HG03095 (cell line): ENCODE data around the gene TPSB2.

Source experiments
- ATAC-seq: cut with Tn5 transposase; IDR thresholded peaks from one replicate; pipeline ENCODE4 v1.9.1; 2021; ENCODE audit warnings: moderate library complexity; ENCODE audit not compliant: unreplicated experiment

Gene TPSB2

DNA sequence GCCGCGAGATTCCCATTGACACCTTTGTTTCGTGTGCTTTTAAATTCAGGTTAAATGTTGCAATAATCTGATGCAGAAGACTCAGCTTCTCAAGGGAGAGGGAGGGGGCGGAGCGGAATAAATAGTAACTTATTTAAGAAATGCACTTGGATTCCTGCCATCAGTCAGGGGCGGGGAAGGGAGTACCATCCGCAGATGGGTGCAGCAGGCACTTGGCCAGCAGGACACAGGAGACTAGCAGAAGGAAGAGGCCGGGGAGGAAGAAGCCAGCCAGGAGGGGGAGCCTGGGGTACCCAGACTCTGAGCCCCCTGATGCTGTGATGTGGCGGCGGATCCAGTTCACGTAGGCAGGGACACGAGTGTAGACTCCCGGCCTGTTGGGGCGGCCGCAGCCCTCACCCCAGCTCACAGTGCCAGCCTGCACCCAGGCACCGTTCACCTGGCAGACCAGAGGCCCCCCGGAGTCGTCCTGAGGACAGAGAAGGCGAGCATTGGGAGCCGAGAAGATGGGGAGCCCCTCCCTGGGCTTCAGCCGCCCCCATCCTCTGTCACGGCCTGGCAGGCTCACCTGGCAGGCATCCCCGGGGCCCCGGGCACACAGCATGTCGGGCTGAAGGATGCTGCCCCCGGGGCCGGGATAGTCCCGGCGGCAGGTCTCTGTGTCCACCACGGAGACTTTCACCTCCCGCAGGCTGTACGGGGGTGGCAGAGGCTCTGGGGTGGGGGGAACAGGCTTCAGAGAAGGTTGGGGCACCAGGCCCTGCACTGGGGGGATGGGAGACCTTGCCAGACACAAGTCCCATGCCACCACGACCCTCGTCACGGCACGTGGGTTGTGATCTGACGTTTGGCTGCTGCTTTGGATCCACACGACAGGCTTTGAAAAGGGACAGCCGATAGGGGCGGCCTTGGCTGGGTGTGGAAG, 8.1 kb downstream of the TPSB2 start:
- no peak for ATAC-seq

- no peak for ATAC-seq
These were observed 8.9 kb downstream of the TPSB2 start for GRCh38 chr16:1220841-1221627.

DNA sequence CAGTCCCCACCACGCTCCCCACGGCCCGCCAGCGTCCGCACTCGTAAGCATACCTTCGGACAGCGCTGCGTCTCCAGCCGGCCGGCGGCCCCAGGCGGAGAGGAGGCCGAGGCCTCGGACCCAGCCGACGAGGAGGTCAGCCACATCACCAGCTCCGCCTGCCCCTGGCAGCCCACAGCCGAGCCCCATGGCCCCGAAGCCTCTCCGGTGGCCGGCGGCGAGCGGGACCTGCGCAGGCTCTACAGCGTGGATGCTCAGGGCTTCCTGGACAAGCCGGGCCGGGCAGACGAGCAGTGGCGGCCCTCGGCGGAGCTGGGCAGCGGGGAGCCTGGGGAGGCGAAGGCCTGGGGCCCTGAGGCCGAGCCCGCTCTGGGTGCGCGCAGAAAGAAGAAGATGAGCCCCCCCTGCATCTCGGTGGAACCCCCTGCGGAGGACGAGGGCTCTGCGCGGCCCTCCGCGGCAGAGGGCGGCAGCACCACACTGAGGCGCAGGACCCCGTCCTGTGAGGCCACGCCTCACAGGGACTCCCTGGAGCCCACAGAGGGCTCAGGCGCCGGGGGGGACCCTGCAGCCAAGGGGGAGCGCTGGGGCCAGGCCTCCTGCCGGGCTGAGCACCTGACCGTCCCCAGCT, 9.8 kb downstream of the TPSB2 start:
- no peak for ATAC-seq

- no peak for ATAC-seq
These were observed 10.9 kb downstream of the TPSB2 start for GRCh38 chr16:1218930-1219611.

- no peak for ATAC-seq
These were observed 11.7 kb downstream of the TPSB2 start for GRCh38 chr16:1218061-1218929.

DNA sequence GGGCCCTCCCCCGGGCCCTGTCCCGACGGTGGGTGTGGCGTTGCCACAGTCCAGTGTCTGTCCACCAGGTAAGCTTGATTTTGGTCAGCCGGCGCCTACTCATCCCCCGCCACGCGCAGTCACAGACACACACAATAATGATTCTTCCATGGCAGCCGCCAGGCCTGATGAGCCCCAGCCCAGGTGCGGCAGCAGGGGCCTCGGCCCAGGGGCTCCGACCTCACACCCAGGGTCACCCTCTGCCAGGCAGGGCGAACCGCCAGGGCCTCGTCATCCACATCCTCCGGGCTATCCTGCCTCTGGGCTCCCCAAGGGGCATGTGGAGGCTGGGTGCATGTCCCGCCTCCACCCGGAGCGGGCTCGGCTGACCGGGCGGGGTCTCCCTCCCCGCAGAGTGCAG, 12.5 kb downstream of the TPSB2 start:
- no peak for ATAC-seq

GRCh38 chr16:1216681-1217400, 13.1 kb downstream of the TPSB2 start:
- ATAC-seq: no peak

GRCh38 chr16:1216296-1216619, 13.7 kb downstream of the TPSB2 start:
- no peak for ATAC-seq

DNA sequence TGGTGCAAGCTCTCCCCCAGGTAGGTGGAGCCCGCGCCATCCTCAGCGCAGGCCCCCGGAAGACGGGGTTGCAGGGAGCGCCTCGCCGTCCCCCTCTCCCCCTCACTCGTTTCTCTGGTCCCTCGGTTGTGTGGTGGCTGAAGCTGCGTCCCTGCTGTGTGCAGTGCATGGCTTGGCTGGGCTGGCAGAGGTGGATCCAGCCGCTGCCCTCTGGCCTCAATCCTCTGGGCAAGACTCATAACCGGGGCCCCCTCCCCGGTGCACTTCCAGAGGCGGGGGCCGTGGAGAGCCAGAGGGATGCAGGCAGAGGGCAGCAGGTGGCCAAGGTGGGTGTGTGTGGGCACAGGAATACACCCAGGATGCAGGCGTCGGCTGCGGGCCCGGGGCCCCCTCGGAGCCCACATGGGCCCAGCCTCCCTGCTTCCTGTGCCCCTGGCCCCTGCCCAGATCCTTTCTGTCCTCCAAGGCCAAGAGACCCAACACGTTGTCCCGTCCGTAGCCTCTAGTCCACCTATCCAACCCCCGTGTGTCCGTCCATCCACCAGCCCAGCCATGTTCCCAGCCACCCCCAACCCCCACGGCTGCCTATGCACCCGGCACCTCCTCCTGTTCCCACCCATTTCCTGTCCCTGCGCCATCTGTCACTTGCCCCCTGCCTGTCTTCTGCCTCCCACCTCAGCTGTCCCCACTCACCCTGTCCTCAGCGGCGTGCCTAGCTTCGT, 14.2 kb downstream of the TPSB2 start:
- ATAC-seq: no peak

DNA sequence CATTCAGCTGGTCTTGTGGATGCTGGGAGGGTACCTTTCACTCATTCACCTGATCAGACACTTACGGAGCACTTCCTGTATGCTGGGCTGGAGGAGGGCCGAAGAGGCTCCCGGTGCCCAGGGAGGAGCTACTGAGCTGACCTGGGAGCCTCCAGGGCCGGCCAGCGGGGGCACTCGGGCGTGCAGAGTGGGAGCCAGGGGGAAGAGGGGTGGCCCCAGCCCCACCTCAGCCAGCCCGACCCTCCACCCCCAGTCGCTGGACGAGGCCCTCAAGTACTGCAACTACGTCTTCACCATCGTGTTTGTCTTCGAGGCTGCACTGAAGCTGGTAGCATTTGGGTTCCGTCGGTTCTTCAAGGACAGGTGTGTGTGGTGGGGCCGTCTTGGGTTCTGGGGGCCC, 15.3 kb downstream of the TPSB2 start:
- ATAC-seq: no peak

DNA sequence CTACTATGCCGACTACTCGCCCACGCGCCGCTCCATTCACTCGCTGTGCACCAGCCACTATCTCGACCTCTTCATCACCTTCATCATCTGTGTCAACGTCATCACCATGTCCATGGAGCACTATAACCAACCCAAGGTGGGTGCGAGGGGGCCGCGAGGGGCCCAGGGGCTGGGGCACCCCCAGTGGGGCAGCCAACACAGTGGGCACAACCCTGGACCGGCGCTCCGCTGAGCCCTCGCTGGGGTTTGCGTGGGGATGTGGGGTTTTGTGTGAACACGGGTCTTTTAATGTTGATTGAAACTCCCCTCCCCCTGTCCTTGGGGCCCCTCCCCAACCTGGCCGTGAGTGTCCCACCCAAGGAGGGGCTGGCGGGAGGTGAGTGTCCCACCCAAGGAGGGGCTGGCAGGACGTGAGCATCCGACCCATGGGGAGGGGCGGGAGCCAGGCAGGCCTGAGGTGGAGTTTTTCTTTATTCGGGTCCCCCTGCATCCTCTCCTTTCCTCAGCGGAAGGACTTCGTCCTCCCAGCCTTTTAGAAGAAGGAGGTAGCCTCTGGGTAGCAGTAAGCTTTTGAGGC, 16.1 kb downstream of the TPSB2 start:
- ATAC-seq: no peak

GRCh38 chr16:1213231-1213630, 16.8 kb downstream of the TPSB2 start:
- no peak for ATAC-seq

DNA sequence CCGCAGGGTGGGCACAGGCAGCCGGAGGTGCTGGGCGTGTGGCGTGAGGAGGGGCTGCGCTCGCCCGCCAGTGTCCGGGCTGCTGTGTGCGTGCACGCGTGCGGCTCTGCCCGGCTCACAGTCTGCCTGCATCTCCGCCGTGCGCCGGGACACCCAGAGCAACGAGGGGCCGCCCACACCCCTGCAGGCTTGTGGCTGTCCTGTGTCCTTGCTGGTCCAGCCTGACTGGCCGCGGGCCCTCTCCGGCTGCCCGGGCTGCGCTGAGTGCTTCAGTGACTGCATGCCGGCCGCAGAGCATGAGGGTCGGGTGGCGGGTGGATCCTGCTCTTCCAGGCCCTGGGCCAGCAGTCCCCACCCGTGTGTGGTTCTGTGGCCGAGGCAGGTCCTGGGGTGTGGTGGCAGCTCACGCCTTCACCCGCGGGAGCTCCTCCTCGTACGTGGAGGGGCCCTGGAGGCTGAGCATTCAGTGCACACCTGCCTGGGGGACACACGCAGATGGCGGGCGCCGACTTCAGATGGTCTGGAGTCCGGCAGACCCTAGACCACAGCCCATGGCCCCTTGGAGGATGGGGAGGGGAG, 17.3 kb downstream of the TPSB2 start:
- no peak for ATAC-seq

GRCh38 chr16:1211451-1212268, 18.3 kb downstream of the TPSB2 start:
- ATAC-seq: no peak

- no peak for ATAC-seq
These were observed 19.5 kb downstream of the TPSB2 start for GRCh38 chr16:1210461-1210860.

DNA sequence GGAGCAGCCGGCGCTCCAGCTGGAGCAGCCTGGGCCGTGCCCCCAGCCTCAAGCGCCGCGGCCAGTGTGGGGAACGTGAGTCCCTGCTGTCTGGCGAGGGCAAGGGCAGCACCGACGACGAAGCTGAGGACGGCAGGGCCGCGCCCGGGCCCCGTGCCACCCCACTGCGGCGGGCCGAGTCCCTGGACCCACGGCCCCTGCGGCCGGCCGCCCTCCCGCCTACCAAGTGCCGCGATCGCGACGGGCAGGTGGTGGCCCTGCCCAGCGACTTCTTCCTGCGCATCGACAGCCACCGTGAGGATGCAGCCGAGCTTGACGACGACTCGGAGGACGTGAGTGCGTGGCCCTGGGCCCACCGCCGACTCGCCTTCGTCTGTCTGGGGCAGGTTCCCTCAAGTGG, 20.9 kb downstream of the TPSB2 start:
- no peak for ATAC-seq

DNA sequence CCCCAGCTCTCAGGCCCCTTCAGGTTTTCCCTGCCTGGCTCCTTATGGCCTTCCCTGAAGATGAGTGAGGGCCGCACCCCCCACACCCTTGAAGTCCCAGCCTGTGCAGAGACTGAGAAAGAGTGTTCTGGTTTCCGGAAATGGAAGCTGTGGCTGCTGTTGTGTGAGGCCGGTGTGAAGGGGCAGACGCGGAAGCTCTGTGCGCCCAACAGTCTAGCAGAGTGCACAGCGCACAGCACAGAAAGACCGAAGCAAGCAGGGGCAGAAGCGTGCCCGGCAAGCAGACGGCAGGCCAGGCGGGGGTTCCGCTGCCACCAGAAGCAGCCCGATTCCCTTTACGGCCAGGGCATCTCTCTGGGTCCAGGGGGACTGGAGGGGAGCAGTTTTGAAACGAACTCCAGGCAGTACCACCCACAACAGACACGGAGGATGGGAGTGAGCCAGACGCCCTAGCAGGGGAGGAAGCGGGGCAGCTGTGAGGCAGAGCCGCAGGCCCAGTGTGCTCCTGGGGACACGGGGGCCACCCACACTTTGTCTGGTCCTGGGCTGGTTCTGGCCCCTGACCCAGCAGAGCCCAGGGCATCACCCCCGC, 21.6 kb downstream of the TPSB2 start:
- ATAC-seq: no peak
